Stomach (tissue), 9 donors: ENCODE results near the gene DNAI1. TPM values are rescaled to one million over a fixed set of nuclear protein-coding genes. Genes with fewer than 3 reads are reported as not detected.

ENCODE experiments used
- DNase-seq, 2 donors: peaks; one replicate each; pipeline versions ENCODE4 v3.0.0 to v3.0.0-alpha.2; 2013 to 2019
- H3K27ac ChIP-seq, 5 donors: fragments of 200-600 bp in 4 of 5; sonication (generic) in 4 of 5; one replicate each; pipeline ENCODE4 v1.5.1; 2013 to 2019; ENCODE audit warnings: mild to moderate bottlenecking in 1 of 5, moderate library complexity in 1 of 5
- H3K27me3 ChIP-seq, 3 donors: fragments of 200-600 bp; sonication (generic); one replicate each; pipeline ENCODE4 v1.5.1; 2017 to 2019; ENCODE audit warnings: mixed run types in 1 of 3
- H3K36me3 ChIP-seq, 4 donors: fragments of 200-600 bp; sonication (generic); 1 replicate in 3 of 4; 2 replicates in 1 of 4; pipeline ENCODE4 v1.5.1; 2016 to 2019
- H3K4me1 ChIP-seq, 4 donors: fragments of 200-600 bp; sonication (generic); one replicate each; pipeline ENCODE4 v1.5.1; 2016 to 2019
- H3K4me3 ChIP-seq, 4 donors: fragments of 200-600 bp; sonication (generic) in 3 of 4; one replicate each; pipeline ENCODE4 v1.5.1; 2016 to 2019; ENCODE audit warnings: mild to moderate bottlenecking in 1 of 4
- H3K9me3 ChIP-seq, 4 donors: fragments of 200-600 bp; sonication (generic); one replicate each; pipeline ENCODE4 v1.5.1; 2016 to 2019
- EP300 ChIP-seq: sonication (generic); formaldehyde crosslinking; IDR thresholded peaks from one replicate; pipeline ENCODE4 v1.6.1; 2017; ENCODE audit warnings: antibody characterized with exemption
- POLR2A ChIP-seq, 4 donors: fragments of 450-650 bp; IDR thresholded peaks; one replicate each; pipeline ENCODE4 v1.6.1; 2016; ENCODE audit warnings: antibody characterized with exemption in 4 of 4, control low read depth in 2 of 4, mild to moderate bottlenecking in 1 of 4, moderate library complexity in 1 of 4
- POLR2AphosphoS5 ChIP-seq, 3 donors: sonication (generic); formaldehyde crosslinking; IDR thresholded peaks; one replicate each; pipeline ENCODE4 v1.6.1; 2016; ENCODE audit warnings: antibody characterized with exemption in 3 of 3
- WGBS, 5 donors: extraction: QIAGEN DNeasy Blood & Tissue Kit in 3 of 5; methylation state at CpG; one replicate each; pipeline versions ENCODE4 v1.1.5 to v1.1.7; 2013 to 2018; 5-methylcytosine and 5-hydroxymethylcytosine counted together
- intact Hi-C: fragments of 100-400 bp; cut with DNase I; formaldehyde crosslinking; loops from one replicate; pipeline ENCODE4 v1.15.1; 2023; ENCODE audit warnings: low total_unique reads
- polyA plus RNA-seq, 3 donors: library from polyadenylated mRNA; stranded (reverse); fragments of 200-250 nt; gene quantifications; one replicate each; pipeline ENCODE4 v1.2.3, GENCODE V29; 2013
- total RNA-seq, 5 donors: library from RNA; depleted of rRNA; stranded (reverse); fragments of >200 nt; gene quantifications; one replicate each; pipeline versions ENCODE4 v1.1.0 to v1.2.3, GENCODE V29; 2014 to 2016
- TF ChIP-seq, protein P1 (sequence below), 7 experiments: fragments of 450-650 bp in 4 of 7; fragments of 200-600 bp in 3 of 7; sonication (generic) in 3 of 7; IDR thresholded peaks; one replicate each; pipeline ENCODE4 v1.5.1; 2016 to 2019; ENCODE audit warnings: antibody characterized with exemption in 7 of 7, control low read depth in 2 of 7, mild to moderate bottlenecking in 1 of 7
- donor health status: healthy with polysubstance abuse.
- donor health status: Bipolar disorder and iron deficiency.
- donor health status: healthy.

The DNAI1 gene
- total and polyA plus RNA-seq, 8 donors: 0.31 to 1.0 TPM; not detected in 6

DNA sequence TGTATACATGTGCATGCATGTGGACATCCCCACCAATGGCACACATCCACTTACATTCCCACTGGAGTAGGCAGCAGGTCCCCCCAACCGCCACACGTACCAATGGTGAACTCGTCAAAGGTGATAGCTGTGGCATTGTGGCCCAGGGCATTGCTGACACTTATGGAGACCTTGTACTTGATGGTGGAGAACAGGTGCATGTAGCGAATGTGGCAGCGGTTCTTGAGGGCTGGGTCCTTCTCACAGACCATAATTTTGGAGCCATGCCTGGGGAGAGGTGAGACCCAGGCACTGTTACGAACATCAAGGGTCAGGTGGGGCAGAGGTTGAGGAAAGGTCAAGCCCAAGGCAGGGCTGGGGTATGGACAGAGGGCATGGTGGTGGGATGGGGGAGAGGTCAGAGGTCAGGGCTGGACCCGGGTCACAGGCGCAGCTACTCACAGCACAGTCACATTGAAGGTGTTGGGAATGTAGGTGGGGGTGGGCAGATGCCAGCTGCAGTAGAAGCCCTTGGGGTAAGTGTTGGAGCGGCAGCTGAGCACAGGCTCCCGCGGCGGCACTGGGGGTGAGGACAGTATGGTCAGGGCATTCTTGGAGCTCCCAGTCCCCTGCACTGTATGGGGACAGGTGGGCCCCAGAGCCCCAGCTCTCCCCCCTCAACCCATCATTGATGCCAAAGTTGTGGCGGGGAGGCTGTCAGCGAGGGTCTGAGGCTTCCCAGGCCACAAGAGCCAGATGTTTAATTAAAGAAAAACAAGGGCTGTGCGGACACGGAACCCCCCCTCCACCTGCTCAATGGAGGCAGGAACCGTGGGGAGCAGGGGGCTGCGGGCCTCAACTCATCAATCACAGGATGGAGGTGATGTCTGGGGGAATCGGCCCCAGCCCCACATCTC lies 99.1 kb downstream of the DNAI1 start:
- Histone ChIP-seq H3K4me1 (peaks cover 19 to 27% (median 21%) of the 10 kb centered on the region in 4 donors), H3K27ac (no peak overlapping the region), H3K36me3 (no peaks in the 10 kb centered on the region), H3K9me3 (peaks cover 0 to 7% (median 3%) of the 10 kb centered on the region in 4 donors), H3K27me3 (peaks cover 0 to 80% (median 15%) of the 10 kb centered on the region in 3 donors), H3K4me3 (no peak overlapping the region)
- intact Hi-C loops: no loop called here
- no peak for DNase-seq
- WGBS, 5 donors: 73 to 76% (median 74%) methylated on average over 18 to 19 of the region's 19 CpGs
- TF ChIP-seq EP300 (no peak), POLR2AphosphoS5 (IDR thresholded peaks at IDR 0.05) (no peak), POLR2A (IDR thresholded peaks at IDR 0.05) (no peak)
- TF ChIP-seq, protein P1, sequence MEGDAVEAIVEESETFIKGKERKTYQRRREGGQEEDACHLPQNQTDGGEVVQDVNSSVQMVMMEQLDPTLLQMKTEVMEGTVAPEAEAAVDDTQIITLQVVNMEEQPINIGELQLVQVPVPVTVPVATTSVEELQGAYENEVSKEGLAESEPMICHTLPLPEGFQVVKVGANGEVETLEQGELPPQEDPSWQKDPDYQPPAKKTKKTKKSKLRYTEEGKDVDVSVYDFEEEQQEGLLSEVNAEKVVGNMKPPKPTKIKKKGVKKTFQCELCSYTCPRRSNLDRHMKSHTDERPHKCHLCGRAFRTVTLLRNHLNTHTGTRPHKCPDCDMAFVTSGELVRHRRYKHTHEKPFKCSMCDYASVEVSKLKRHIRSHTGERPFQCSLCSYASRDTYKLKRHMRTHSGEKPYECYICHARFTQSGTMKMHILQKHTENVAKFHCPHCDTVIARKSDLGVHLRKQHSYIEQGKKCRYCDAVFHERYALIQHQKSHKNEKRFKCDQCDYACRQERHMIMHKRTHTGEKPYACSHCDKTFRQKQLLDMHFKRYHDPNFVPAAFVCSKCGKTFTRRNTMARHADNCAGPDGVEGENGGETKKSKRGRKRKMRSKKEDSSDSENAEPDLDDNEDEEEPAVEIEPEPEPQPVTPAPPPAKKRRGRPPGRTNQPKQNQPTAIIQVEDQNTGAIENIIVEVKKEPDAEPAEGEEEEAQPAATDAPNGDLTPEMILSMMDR (IDR thresholded peaks at IDR 0.05): no peak

DNA sequence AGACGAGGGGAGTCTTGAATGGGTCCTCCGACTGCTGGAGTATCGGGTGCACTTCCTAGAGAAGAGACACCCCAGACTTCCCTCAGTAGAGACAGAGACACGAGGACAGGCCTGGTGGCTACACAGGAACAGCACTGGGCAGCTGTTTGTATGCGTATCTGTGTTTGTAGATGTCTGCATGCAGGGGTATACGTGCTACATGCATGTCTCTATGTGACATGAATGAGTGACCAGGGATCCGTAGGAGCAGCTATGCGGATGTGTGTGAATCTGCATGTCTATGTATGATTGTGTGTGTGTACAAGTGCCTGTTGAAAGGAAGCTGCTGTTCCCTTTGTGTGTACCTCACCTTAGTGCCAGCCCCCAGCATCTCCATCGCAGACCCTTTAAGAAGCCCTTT lies 99.8 kb downstream of the DNAI1 start:
- Histone ChIP-seq H3K27ac (no peak overlapping the region), H3K4me3 (no peak overlapping the region), H3K4me1 (peaks cover 19 to 27% (median 21%) of the 10 kb centered on the region in 4 donors), H3K9me3 (peaks cover 0 to 7% (median 3%) of the 10 kb centered on the region in 4 donors), H3K36me3 (no peaks in the 10 kb centered on the region), H3K27me3 (peaks cover 0 to 80% (median 15%) of the 10 kb centered on the region in 3 donors)
- whole genome bisulfite sequencing, 5 donors: 76 to 87% (median 84%) methylated on average over 8 to 9 of the region's 9 CpGs
- no peak for TF ChIP-seq POLR2AphosphoS5 (IDR thresholded peaks at IDR 0.05)
- no peak for TF ChIP-seq POLR2A (IDR thresholded peaks at IDR 0.05)
- no peak for TF ChIP-seq EP300
- TF ChIP-seq, protein P1 (IDR thresholded peaks at IDR 0.05): no peak
- intact Hi-C loops: no loop called here
- DNase-seq: no peak

DNA sequence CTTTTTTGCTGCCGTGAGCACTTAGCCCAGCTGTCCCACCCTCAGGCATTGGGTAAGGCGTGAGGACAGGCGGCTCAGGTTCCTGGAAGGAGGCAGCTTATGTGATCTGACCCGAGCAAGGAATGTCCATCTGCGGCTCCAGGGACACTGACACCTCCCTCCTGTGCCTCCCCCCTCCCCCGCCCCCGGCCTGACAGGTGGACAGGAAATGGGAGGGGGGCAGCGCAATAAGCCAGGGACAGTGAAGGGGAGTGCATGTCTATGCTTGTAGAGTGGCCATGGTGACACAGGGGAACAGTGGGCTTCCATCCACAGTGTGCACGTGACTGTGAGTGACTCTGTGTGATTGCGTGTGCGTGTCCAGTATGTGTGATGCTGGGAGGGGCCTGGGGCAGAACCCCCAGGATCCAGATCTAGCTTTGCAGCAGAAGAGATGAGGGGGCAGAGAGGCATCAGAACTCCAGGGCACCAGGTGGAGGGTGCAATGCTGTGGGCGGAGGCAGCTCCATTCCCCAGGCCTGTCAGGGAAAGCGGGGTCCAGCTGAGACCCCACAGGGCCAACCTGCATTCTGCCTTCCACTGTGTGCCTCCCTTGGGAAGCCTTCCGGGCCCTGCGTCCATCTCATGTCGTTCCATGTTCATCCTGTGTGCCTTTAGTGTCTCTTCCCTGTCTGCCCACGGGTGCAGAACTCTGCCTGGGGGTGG lies 100.5 kb downstream of the DNAI1 start:
- intact Hi-C loops: no loop called here
- H3K4me3 ChIP-seq: no peak overlapping the region
- peak overlapping the region in 3 of 5 donors; percentile 3 to 50 (median 39) for H3K27ac ChIP-seq

More for the DNA sequence above, 100.5 kb downstream of the DNAI1 start:
- TF ChIP-seq EP300 (no peak), POLR2AphosphoS5 (IDR thresholded peaks at IDR 0.05) (no peak), POLR2A (IDR thresholded peaks at IDR 0.05) (no peak)
- TF ChIP-seq, protein P1 (IDR thresholded peaks at IDR 0.05): no peak
- Histone ChIP-seq H3K27me3 (peaks cover 0 to 80% (median 15%) of the 10 kb centered on the region in 3 donors), H3K4me1 (peaks cover 19 to 27% (median 21%) of the 10 kb centered on the region in 4 donors), H3K36me3 (no peaks in the 10 kb centered on the region), H3K9me3 (peaks cover 0 to 7% (median 3%) of the 10 kb centered on the region in 4 donors)
- 54 to 64% (median 59%) methylated on average over 12 to 17 of the region's 17 CpGs for WGBS, 5 donors
- DNase-seq: peak in 1 of 2 donors; percentile 50
